Naive B cell (primary cell): ENCODE data around the gene SDSL. TPM values are rescaled to one million over a fixed set of nuclear protein-coding genes. Genes with fewer than 3 reads are reported as not detected.

Experiments
- ATAC-seq, 2 donors: fragments of 150-1000 bp; cut with Tn5 transposase; 2 replicates each; pipeline ENCODE4 v1.10.0; 2021; ENCODE audit warnings: low read depth in 2 of 2, mild to moderate bottlenecking in 2 of 2, moderate library complexity in 2 of 2
- DNase-seq: peaks from one replicate; pipeline ENCODE4 v3.0.0; 2022
- H3K27ac Mint-ChIP-seq, 6 donors: one replicate each; pipeline ENCODE4 v1.8.0; 2020 to 2022; ENCODE audit warnings: mild to moderate bottlenecking in 6 of 6, mixed read lengths in 6 of 6, moderate library complexity in 5 of 6, inconsistent platforms in 2 of 6
- H3K27me3 Mint-ChIP-seq, 3 donors: one replicate each; pipeline ENCODE4 v1.8.0; 2021 to 2022; ENCODE audit warnings: mixed read lengths in 3 of 3, mild to moderate bottlenecking in 1 of 3
- H3K36me3 Mint-ChIP-seq, 2 donors: one replicate each; pipeline ENCODE4 v1.8.0; 2020 to 2022; ENCODE audit warnings: mixed read lengths in 2 of 2, inconsistent platforms in 1 of 2, mild to moderate bottlenecking in 1 of 2
- H3K4me1 Mint-ChIP-seq, 3 donors: one replicate each; pipeline ENCODE4 v1.8.0; 2020 to 2022; ENCODE audit warnings: mixed read lengths in 3 of 3, inconsistent platforms in 1 of 3, mild to moderate bottlenecking in 1 of 3, moderate library complexity in 1 of 3
- H3K4me3 Mint-ChIP-seq, 8 donors: one replicate each; pipeline ENCODE4 v1.8.0; 2020 to 2022; ENCODE audit warnings: mild to moderate bottlenecking in 8 of 8, mixed read lengths in 8 of 8, moderate library complexity in 8 of 8, inconsistent platforms in 2 of 8
- H3K9me3 Mint-ChIP-seq, 7 donors: one replicate each; pipeline ENCODE4 v1.8.0; 2020 to 2022; ENCODE audit warnings: mixed read lengths in 7 of 7, mild to moderate bottlenecking in 5 of 7, inconsistent platforms in 2 of 7, moderate library complexity in 1 of 7
- polyA plus RNA-seq, 6 donors: library from polyadenylated mRNA; unstranded; fragments of 300-500 nt; fragmentation: Illumina TruSeq; gene quantifications; one replicate each; pipeline ENCODE4 v1.2.3, GENCODE V29; 2021; ENCODE audit warnings: low read depth in 6 of 6

SDSL gene, protein sequence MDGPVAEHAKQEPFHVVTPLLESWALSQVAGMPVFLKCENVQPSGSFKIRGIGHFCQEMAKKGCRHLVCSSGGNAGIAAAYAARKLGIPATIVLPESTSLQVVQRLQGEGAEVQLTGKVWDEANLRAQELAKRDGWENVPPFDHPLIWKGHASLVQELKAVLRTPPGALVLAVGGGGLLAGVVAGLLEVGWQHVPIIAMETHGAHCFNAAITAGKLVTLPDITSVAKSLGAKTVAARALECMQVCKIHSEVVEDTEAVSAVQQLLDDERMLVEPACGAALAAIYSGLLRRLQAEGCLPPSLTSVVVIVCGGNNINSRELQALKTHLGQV
- polyA plus RNA-seq = under 1 TPM in 2 of 6 donors, not detected in 4; 0.27 to 0.68 TPM

DNA sequence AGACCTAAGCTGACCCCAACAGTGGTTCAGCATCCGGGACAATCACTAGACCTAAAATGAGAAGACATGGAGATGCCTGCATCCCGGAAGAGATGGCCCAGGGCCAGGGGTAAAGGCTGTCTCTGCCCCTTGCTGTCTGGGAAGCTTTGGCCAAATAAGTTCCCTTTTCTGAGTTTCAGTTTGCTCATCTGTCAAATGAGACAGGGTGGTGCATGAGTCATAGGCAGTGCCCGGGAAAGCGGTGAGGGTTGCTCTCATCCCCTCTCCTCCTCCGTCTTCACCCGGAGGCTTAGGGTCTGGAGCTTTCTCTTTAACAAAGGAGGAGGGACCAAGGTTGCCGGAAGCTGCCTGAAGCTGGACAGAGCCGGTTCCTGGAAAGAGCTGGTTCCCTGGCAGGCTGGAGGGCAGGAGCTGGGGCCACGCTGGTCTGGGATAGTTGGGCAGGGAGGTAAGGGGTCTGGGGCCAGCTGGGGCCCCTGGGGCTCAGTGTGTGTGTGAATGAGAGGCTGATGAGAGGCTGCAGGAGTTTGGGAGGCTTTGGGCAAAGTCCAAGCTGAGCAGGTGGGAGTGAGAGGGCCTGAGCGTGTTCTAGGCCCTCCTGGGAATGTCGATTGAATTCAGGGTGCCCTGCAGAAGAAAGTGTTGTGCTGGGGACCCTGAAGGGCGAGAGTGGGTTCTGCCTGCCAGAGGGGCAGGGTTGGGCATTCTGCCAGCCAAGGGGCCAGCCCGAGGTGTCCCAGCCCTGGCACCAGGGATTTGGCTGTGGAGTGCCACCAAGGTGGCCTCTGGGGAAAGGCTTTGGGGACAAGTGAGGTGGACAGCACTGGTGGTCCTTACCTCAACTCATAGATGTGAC is at the start of gene SDSL:
SDSL (plus strand) TSS at position 351 of the 856 bp plus-strand sequence. CDS start 5,603 bp downstream, outside the sequence.
- ATAC-seq (peak; percentile 97), DNase-seq (peak; percentile 49)
- H3K9me3 Mint-ChIP-seq = no peaks in the 10 kb centered on the region
- peak within 1 kb of the TSS; percentile 22 to 93 (median 73) for H3K27ac Mint-ChIP-seq
- peak within 1 kb of the TSS in 6 of 8 donors; percentile 39 to 69 (median 50) for H3K4me3 Mint-ChIP-seq
- peaks cover 8 to 19% (median 19%) of the 10 kb centered on the region in 3 donors for H3K27me3 Mint-ChIP-seq
- peaks cover 11 to 23% (median 20%) of the 10 kb centered on the region in 3 donors for H3K4me1 Mint-ChIP-seq
- no peaks in the 10 kb centered on the region for H3K36me3 Mint-ChIP-seq

DNA sequence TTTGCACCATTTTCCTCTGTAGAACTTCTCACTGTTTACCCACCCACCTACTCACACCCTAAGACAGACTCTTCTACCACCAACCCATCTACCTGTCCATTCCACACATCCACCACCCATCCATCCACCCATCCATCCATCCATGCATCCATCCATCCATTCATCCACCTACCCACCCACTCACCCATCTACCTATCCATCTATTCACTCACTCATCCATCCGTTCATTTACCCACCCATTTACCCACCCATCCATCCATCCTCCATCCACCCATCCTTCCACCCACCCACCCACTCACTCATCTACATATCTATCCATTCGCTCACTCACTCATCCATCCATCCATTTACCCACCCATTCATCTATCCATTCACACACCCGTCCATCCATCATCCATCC is 48.7 kb upstream of the SDSL start:
- Mint-ChIP-seq H3K4me3 (no peak overlapping the region), H3K27me3 (no peaks in the 10 kb centered on the region), H3K4me1 (peaks cover 0 to 14% (median 6%) of the 10 kb centered on the region in 3 donors), H3K27ac (no peak overlapping the region), H3K36me3 (peaks cover 11 to 20% of the 10 kb centered on the region in 2 donors), H3K9me3 (peaks cover 0 to 6% (median 0%) of the 10 kb centered on the region in 7 donors)
- DNase-seq (no peak), ATAC-seq (no peak)

DNA sequence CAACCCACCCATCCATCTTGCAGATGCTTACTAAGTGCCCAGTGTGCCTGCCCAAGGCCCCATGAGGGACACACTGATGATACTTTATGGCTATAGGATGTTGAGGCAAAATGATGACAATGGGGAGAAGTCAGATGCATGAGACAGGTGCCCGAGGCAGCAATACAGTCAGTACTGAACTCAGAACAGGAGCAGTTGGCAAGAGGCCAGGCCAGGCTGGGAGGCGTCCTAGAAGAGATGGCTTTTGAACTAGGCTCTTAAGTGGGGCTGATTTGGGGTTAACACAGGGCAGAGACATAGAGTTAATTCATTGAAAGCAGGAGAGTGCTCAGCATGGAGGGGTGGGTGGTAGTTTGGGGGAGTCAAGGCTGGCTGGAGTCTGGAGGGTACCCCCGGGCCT is 48.2 kb upstream of the SDSL start:
- Mint-ChIP-seq H3K4me1 (peaks cover 0 to 14% (median 6%) of the 10 kb centered on the region in 3 donors), H3K27ac (peak overlapping the region in 1 of 6 donors; percentile 23), H3K27me3 (no peaks in the 10 kb centered on the region), H3K4me3 (no peak overlapping the region), H3K36me3 (peaks cover 11 to 20% of the 10 kb centered on the region in 2 donors), H3K9me3 (peaks cover 0 to 6% (median 0%) of the 10 kb centered on the region in 7 donors)
- ATAC-seq (no peak), DNase-seq (no peak)

DNA sequence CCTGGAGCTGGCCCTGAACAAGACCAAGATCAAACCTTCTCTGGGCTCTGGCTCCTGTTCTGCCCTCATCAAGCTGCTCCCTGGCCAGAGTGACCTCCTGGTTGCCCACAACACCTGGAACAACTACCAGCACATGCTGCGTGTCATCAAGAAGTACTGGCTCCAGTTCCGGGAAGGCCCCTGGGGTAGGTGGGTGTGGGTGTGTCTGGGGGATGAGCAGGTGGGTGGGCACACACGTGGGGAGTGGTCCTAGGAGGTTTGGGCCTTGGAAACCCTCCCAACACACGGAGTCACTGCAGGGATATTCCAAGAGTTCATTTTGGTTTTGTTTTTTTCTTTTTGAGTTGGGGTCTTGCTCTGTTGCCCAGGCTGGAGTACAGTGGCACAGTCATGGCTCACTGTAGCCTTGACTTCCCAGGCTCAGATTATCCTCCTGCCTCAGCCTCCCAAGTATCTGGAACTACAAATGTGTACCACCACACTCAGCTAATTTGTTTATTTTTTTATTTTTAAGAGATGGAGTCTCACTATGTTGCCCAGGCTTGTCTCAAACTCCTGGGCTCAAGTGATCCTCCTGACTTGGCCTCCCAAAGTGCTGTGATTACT is 47.3 kb upstream of the SDSL start:
- peaks cover 0 to 14% (median 6%) of the 10 kb centered on the region in 3 donors for H3K4me1 Mint-ChIP-seq
- H3K9me3 Mint-ChIP-seq = peaks cover 0 to 6% (median 0%) of the 10 kb centered on the region in 7 donors
- peaks cover 11 to 20% of the 10 kb centered on the region in 2 donors for H3K36me3 Mint-ChIP-seq
- no peaks in the 10 kb centered on the region for H3K27me3 Mint-ChIP-seq
- peak overlapping the region in 1 of 6 donors; percentile 7 for H3K27ac Mint-ChIP-seq
- no peak overlapping the region for H3K4me3 Mint-ChIP-seq
- DNase-seq (no peak), ATAC-seq (no peak)

DNA sequence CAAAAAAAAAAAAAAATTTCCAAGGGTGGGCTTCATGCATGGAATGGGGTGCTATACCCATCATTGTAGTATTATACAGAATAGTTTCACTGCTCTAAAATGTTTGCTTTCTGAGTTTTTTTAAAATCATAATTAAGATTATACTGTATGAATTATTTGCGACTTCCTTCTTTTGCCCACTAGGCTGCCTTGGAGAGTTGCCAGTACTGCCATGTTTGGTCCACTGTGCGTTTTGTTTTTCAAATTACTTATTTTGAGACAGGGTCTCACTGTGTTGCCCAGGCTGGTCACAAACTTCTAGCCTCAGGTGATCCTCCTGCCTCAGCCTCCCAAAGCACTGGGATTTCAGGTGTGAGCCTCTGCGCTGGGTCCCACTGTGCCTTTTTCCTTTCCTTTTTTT is 43.9 kb upstream of the SDSL start:
- Mint-ChIP-seq H3K27ac (no peak overlapping the region), H3K4me1 (no peaks in the 10 kb centered on the region), H3K4me3 (no peak overlapping the region), H3K9me3 (peaks cover 0 to 6% (median 0%) of the 10 kb centered on the region in 7 donors), H3K27me3 (no peaks in the 10 kb centered on the region), H3K36me3 (peaks cover 11% of the 10 kb centered on the region in 2 donors)
- ATAC-seq (no peak), DNase-seq (no peak)

DNA sequence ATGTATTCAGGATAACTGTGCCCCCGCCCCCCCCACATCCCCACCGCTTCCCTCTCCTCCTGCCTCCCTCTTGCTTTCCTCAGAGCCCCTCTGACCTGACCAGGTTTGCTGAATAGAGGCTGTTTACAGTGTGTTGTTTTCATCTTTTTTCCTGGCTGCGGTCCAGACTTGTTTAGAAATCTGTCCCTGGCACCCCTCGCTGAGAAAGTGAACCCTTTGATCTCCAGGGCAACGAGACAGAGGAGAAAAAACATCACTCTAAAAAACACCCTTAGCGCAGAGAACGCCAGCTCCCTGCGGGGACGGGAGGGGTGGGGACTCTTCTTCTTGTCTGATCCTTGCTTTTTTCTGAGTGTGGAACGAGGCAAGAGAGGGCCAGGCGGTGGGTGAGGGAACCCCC is 41.0 kb upstream of the SDSL start:
- Mint-ChIP-seq H3K27ac (no peak overlapping the region), H3K9me3 (no peaks in the 10 kb centered on the region), H3K36me3 (peaks cover 7% of the 10 kb centered on the region in 2 donors), H3K4me1 (no peaks in the 10 kb centered on the region), H3K4me3 (no peak overlapping the region), H3K27me3 (no peaks in the 10 kb centered on the region)
- no peak for DNase-seq
- ATAC-seq = no peak

DNA sequence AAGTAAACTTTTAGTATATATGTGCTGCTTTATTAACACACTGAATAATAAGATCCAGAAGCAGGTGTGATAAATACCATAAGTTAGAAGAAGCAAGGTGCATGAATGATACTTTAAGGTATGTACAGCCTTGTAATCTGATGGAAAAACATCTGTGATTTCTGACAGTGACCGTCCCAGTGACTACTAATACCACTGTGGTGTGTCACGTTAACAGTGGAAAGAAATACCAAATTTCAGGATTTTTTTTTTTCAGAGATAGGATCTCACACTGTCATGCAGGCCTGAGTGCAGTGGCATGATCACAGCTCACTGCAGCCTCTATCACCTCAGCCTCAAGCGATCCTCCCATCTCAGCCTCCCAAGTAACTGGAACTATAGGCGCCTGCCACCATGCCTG is 40.0 kb upstream of the SDSL start:
- Mint-ChIP-seq H3K9me3 (no peaks in the 10 kb centered on the region), H3K27ac (peak overlapping the region in 1 of 6 donors; percentile 42)

DNA sequence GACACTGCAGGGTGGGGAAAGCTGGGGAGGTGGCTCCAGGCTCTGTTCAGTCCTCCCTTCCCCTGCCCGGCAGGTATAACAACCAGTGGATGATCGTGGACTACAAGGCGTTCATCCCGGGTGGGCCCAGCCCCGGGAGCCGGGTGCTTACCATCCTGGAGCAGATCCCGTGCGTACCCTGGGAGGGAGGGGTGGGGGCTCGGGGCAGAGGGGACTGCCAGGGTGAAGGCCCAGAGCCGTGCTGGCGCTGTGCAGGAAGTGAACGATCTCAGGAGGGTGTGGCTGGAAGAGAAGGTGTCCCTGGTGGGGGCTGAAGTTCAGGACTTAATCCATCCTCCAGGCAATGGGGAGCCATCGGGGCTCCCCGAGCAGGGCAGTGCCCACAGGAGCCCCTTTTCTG is 37.4 kb upstream of the SDSL start:
- no peak overlapping the region for H3K4me3 Mint-ChIP-seq
- peaks cover 0 to 14% of the 10 kb centered on the region in 2 donors for H3K36me3 Mint-ChIP-seq
- ATAC-seq = no peak
- no peaks in the 10 kb centered on the region for H3K9me3 Mint-ChIP-seq
- no peaks in the 10 kb centered on the region for H3K27me3 Mint-ChIP-seq
- peak overlapping the region in 1 of 6 donors; percentile 58 for H3K27ac Mint-ChIP-seq
- no peaks in the 10 kb centered on the region for H3K4me1 Mint-ChIP-seq
- no peak for DNase-seq

More for the DNA sequence above, 40.0 kb upstream of the SDSL start:
- no peak for ATAC-seq
- no peak overlapping the region for H3K4me3 Mint-ChIP-seq
- H3K4me1 Mint-ChIP-seq = no peaks in the 10 kb centered on the region
- peaks cover 3 to 7% of the 10 kb centered on the region in 2 donors for H3K36me3 Mint-ChIP-seq
- DNase-seq = no peak
- H3K27me3 Mint-ChIP-seq = no peaks in the 10 kb centered on the region

DNA sequence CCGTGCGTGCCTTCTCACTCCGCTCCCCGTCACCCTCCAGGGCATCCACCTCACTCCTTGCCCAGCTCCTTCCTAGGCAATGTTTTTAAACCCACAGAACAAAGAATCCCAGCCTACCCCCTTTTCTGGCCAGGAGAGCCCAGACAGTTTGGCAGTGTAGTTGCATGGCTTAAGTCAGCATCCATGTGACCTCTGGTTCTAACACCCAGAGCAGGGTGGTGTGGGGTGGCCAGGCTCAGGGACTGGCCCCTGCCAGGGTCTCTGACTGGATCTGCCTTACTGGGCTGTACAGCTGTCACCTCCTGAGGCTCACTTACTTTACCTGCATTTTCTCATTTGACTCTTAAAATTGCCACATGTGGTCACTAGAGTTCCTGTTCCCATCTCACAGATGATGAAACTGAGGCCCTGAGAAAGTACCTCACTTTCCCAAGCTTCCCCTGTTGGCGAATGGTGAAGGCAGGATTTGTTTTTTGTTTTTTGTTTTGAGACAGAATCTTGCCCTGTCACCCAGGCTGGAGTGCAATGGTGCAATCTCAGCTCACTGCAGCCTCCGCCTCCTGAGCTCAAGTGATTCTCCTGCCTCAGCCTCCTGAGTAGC is 36.8 kb upstream of the SDSL start:
- H3K4me1 Mint-ChIP-seq = no peaks in the 10 kb centered on the region
- H3K36me3 Mint-ChIP-seq = peaks cover 0 to 14% of the 10 kb centered on the region in 2 donors
- no peak for ATAC-seq

DNA sequence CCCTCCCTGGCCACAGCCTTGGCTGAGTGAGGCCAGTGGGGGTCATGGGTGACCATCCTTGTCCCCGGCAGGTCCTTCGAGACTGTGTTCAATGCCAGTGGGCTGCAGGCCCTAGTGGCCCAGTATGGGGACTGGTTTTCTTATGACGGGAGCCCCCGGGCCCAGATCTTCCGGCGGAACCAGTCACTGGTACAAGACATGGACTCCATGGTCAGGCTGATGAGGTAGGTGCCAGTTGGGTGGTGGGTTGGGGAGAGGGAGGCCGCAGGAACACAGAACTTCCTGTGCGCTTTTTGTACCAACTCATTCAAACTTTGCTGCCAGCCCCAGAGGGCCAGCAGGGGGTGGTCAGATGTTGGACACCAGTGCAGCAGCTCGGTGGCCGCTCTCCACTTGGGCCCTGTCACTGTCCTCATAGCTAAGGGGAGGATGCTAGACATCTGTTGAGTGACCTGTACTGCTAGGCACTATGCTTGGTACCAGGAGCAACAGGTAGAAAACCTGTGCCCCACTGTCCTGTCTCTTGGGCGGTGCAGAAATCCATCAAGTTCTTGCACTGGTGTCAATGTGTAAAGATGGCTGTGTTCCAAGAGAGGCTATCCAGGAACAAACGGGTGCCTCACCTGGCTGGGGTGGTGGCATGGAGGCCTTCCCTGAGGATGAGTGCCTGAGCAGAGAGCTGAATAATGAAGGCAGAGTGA is 35.2 kb upstream of the SDSL start:
- no peak for ATAC-seq
- H3K4me3 Mint-ChIP-seq = no peak overlapping the region
- DNase-seq = no peak
- no peaks in the 10 kb centered on the region for H3K9me3 Mint-ChIP-seq
- H3K36me3 Mint-ChIP-seq = peaks cover 0 to 14% of the 10 kb centered on the region in 2 donors
- H3K27me3 Mint-ChIP-seq = no peaks in the 10 kb centered on the region
- H3K4me1 Mint-ChIP-seq = no peaks in the 10 kb centered on the region
- no peak overlapping the region for H3K27ac Mint-ChIP-seq

More for the DNA sequence above, 36.8 kb upstream of the SDSL start:
- H3K9me3 Mint-ChIP-seq = no peaks in the 10 kb centered on the region
- H3K4me3 Mint-ChIP-seq = no peak overlapping the region
- no peak for DNase-seq
- H3K27ac Mint-ChIP-seq = peak overlapping the region in 2 of 6 donors; percentile 58 to 83
- no peaks in the 10 kb centered on the region for H3K27me3 Mint-ChIP-seq

DNA sequence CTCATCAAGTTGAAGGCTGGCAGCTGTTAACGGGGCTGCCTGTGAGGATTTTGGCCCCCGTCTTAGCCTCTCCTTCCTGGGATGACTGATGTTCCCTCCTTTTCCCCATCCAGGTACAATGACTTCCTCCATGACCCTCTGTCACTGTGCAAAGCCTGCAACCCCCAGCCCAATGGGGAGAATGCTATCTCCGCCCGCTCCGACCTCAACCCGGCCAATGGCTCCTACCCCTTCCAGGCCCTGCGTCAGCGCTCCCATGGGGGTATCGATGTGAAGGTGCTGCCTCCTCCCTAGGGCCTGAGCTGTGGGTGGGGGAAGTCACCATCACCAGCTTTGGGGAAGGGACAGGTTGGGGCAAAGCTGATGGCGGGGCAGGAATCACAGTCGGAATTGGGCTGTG is 34.5 kb upstream of the SDSL start:
- DNase-seq = no peak
- ATAC-seq = no peak
- no peak overlapping the region for H3K4me3 Mint-ChIP-seq
- H3K9me3 Mint-ChIP-seq = no peaks in the 10 kb centered on the region
- H3K36me3 Mint-ChIP-seq = peaks cover 0 to 14% of the 10 kb centered on the region in 2 donors
- H3K27ac Mint-ChIP-seq = no peak overlapping the region
- H3K4me1 Mint-ChIP-seq = no peaks in the 10 kb centered on the region
- H3K27me3 Mint-ChIP-seq = no peaks in the 10 kb centered on the region

DNA sequence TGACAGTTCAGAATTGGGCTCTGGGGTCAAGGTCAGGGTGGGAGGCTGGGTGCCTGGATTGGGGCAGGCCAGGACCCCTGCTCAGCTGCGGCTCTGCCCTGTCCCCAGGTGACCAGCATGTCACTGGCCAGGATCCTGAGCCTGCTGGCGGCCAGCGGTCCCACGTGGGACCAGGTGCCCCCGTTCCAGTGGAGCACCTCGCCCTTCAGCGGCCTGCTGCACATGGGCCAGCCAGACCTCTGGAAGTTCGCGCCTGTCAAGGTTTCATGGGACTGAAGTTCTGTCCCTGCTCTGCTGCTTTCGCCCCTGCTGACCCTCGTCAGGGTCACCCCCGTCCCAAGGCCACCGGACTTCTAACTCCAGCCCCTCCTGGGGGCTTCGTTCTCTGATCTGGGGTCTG is 33.8 kb upstream of the SDSL start:
- Mint-ChIP-seq H3K4me1 (no peaks in the 10 kb centered on the region), H3K36me3 (peaks cover 0 to 14% of the 10 kb centered on the region in 2 donors), H3K27ac (no peak overlapping the region), H3K9me3 (no peaks in the 10 kb centered on the region), H3K4me3 (no peak overlapping the region), H3K27me3 (no peaks in the 10 kb centered on the region)
- ATAC-seq = no peak
- DNase-seq = no peak
